WTC11 (cell line): Measurements from ENCODE around the gene DMD. TPM values are rescaled to one million over a fixed set of nuclear protein-coding genes. Genes with fewer than 3 reads are reported as not detected.

Experiments
- ATAC-seq: fragments of 200-7000 bp; cut with Tn5 transposase; 2 replicates; pipeline ENCODE4 v1.10.0; 2021; ENCODE audit warnings: mild to moderate bottlenecking, moderate library complexity
- CTCF ChIA-PET: fragments of 300-600 bp; sonication (Branson Sonifier 250); formaldehyde crosslinking; loops from one replicate; lab custom pipeline; 2021; ENCODE audit warnings: antibody characterized with exemption; lab: Charles Lee
- POLR2A ChIA-PET: fragments of 350-600 bp; sonication (Branson Sonifier 250); formaldehyde crosslinking; loops from one replicate; lab custom pipeline; 2021; ENCODE audit warnings: antibody characterized with exemption; lab: Charles Lee
- DNase-seq: peaks from one replicate; pipeline ENCODE4 v3.0.0; 2021; ENCODE audit warnings: low spot score
- H3K27ac Mint-ChIP-seq: 2 replicates; pipeline ENCODE4 v1.8.0; 2021; ENCODE audit warnings: mixed read lengths
- H3K27me3 Mint-ChIP-seq: 2 replicates; pipeline ENCODE4 v1.8.0; 2021; ENCODE audit warnings: low read depth, mild to moderate bottlenecking, moderate library complexity, mixed read lengths
- H3K36me3 Mint-ChIP-seq: 2 replicates; pipeline ENCODE4 v1.8.0; 2021; ENCODE audit warnings: mixed read lengths
- H3K4me1 Mint-ChIP-seq: 2 replicates; pipeline ENCODE4 v1.8.0; 2022; ENCODE audit warnings: mixed read lengths
- H3K4me3 Mint-ChIP-seq: 2 replicates; pipeline ENCODE4 v1.8.0; 2021; ENCODE audit warnings: mild to moderate bottlenecking, moderate library complexity, mixed read lengths
- H3K9me3 Mint-ChIP-seq: 2 replicates; pipeline ENCODE4 v1.8.0; 2021; ENCODE audit warnings: mixed read lengths
- AFF4 ChIP-seq: sonication (generic); formaldehyde crosslinking; IDR thresholded peaks from 2 replicates; pipeline ENCODE4 v1.8.1; 2023; ENCODE audit warnings: mild to moderate bottlenecking, missing genetic modification reagents, borderline replicate concordance
- ATF1 ChIP-seq: sonication (generic); formaldehyde crosslinking; IDR thresholded peaks from 2 replicates; pipeline ENCODE4 v1.8.1; 2023; ENCODE audit warnings: mild to moderate bottlenecking, moderate library complexity, missing genetic modification reagents
- CREB1 ChIP-seq: sonication (generic); formaldehyde crosslinking; IDR thresholded peaks from 2 replicates; pipeline ENCODE4 v1.8.0; 2023; ENCODE audit warnings: mild to moderate bottlenecking, missing genetic modification reagents
- E2F5 ChIP-seq: sonication (generic); formaldehyde crosslinking; IDR thresholded peaks from 2 replicates; pipeline ENCODE4 v1.8.1; 2022; ENCODE audit warnings: mild to moderate bottlenecking, moderate library complexity, missing genetic modification reagents
- ELF4 ChIP-seq: sonication (generic); formaldehyde crosslinking; IDR thresholded peaks from 2 replicates; pipeline ENCODE4 v1.8.1; 2022; ENCODE audit warnings: low read depth, mild to moderate bottlenecking, moderate library complexity, missing genetic modification reagents
- FOXJ3 ChIP-seq: sonication (generic); formaldehyde crosslinking; IDR thresholded peaks from 2 replicates; pipeline ENCODE4 v1.9.0; 2021; ENCODE audit warnings: missing genetic modification reagents, mild to moderate bottlenecking, borderline replicate concordance
- KAT7 ChIP-seq: sonication (generic); formaldehyde crosslinking; IDR thresholded peaks from 2 replicates; pipeline ENCODE4 v1.8.1; 2023; ENCODE audit warnings: missing genetic modification reagents, mild to moderate bottlenecking, borderline replicate concordance
- NR1H2 ChIP-seq: sonication (generic); formaldehyde crosslinking; IDR thresholded peaks from 2 replicates; pipeline ENCODE4 v1.9.0; 2021; ENCODE audit warnings: mild to moderate bottlenecking, moderate library complexity, missing genetic modification reagents
- OVOL2 ChIP-seq: fragments of 250-450 bp; sonication (Bioruptor Pico); IDR thresholded peaks from 2 replicates; pipeline ENCODE4 v1.9.0; 2021; ENCODE audit warnings: mild to moderate bottlenecking, borderline replicate concordance
- SMAD3 ChIP-seq: sonication (generic); formaldehyde crosslinking; IDR thresholded peaks from 2 replicates; pipeline ENCODE4 v1.8.0; 2022; ENCODE audit warnings: missing genetic modification reagents, mild to moderate bottlenecking, borderline replicate concordance
- TEAD1 ChIP-seq: sonication (generic); formaldehyde crosslinking; IDR thresholded peaks from 2 replicates; pipeline ENCODE4 v1.8.0; 2022; ENCODE audit warnings: mild to moderate bottlenecking, missing genetic modification reagents
- TEAD4 ChIP-seq: sonication (generic); formaldehyde crosslinking; IDR thresholded peaks from 2 replicates; pipeline ENCODE4 v1.8.0; 2022; ENCODE audit warnings: mild to moderate bottlenecking, missing genetic modification reagents
- ZNF121 ChIP-seq: sonication (generic); formaldehyde crosslinking; IDR thresholded peaks from 2 replicates; pipeline ENCODE4 v1.8.0; 2023; ENCODE audit warnings: missing genetic modification reagents
- ZNF671 ChIP-seq: fragments of 250-450 bp; sonication (Bioruptor Pico); IDR thresholded peaks from 2 replicates; pipeline ENCODE4 v1.8.0; 2021; ENCODE audit warnings: mild to moderate bottlenecking
- total RNA-seq: library from RNA; stranded (reverse); gene quantifications from 3 replicates; pipeline ENCODE4 v1.2.3, GENCODE V29; 2021
- TF ChIP-seq, protein P1 (sequence below): sonication (generic); formaldehyde crosslinking; IDR thresholded peaks from 2 replicates; pipeline ENCODE4 v1.8.1; 2023; ENCODE audit warnings: mild to moderate bottlenecking, missing genetic modification reagents
- TF ChIP-seq, protein P2 (sequence below): sonication (generic); formaldehyde crosslinking; IDR thresholded peaks from 2 replicates; pipeline ENCODE4 v1.8.1; 2023; ENCODE audit warnings: mild to moderate bottlenecking, missing genetic modification reagents, moderate library complexity
- TF ChIP-seq, protein P3 (sequence below): sonication (generic); formaldehyde crosslinking; IDR thresholded peaks from 2 replicates; pipeline ENCODE4 v1.8.1; 2022; ENCODE audit warnings: low read depth, missing genetic modification reagents, borderline replicate concordance
- TF ChIP-seq, protein P4 (sequence below): fragments of 250-450 bp; sonication (Bioruptor Pico); IDR thresholded peaks from 2 replicates; pipeline ENCODE4 v1.9.0; 2021; ENCODE audit warnings: moderate library complexity, mild to moderate bottlenecking, inconsistent platforms, borderline replicate concordance

Gene DMD
- total RNA-seq, 1 experiment from 2014 or later, result 9.1 TPM

- TF ChIP-seq, protein P1, sequence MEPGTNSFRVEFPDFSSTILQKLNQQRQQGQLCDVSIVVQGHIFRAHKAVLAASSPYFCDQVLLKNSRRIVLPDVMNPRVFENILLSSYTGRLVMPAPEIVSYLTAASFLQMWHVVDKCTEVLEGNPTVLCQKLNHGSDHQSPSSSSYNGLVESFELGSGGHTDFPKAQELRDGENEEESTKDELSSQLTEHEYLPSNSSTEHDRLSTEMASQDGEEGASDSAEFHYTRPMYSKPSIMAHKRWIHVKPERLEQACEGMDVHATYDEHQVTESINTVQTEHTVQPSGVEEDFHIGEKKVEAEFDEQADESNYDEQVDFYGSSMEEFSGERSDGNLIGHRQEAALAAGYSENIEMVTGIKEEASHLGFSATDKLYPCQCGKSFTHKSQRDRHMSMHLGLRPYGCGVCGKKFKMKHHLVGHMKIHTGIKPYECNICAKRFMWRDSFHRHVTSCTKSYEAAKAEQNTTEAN, result no peak
- TF ChIP-seq ZNF671 (CRISPR knock-in tag), result no peak
- no peak for TF ChIP-seq ATF1 (CRISPR knock-in tag)
- no peak for TF ChIP-seq ZNF121
- TF ChIP-seq KAT7 (CRISPR knock-in tag), result no peak
- TF ChIP-seq SMAD3 (CRISPR knock-in tag), result no peak
- no peak for TF ChIP-seq ELF4 (CRISPR knock-in tag)
- TF ChIP-seq AFF4 (CRISPR knock-in tag), result no peak
- TF ChIP-seq CREB1 (CRISPR knock-in tag), result no peak
Observed at GRCh38 chrX:31811106-31811505, 1400.2 kb downstream of the DMD start (continued).

DNA sequence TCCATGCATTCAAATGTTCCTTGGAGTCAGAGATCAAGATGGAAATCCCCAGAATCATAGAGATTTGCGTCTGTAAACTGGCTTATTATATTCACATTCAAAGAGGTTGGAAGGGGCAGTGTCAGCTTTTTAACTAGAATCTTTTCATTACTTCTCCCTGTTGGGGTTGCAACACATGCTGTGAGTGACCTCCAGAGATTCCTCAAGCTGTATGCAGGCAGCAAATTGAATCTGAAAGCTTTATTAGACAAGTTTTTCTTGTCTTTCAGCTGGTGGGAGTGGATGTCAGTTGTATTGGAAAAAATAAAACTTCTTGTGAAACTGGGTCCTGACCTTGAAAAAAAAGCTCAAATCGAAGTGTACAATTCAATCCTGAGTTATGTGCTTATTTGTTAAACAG lies 1403.0 kb downstream of the DMD start:
- Mint-ChIP-seq H3K4me1 (no peaks in the 10 kb centered on the region), H3K9me3 (peaks cover 5% of the 10 kb centered on the region; the same call in 1 of the 2 replicates), H3K27ac (no peak overlapping the region), H3K36me3 (no peaks in the 10 kb centered on the region; the same call in 1 of the 2 replicates), H3K27me3 (no peaks in the 10 kb centered on the region), H3K4me3 (no peak overlapping the region)
- TF ChIP-seq, protein P2, sequence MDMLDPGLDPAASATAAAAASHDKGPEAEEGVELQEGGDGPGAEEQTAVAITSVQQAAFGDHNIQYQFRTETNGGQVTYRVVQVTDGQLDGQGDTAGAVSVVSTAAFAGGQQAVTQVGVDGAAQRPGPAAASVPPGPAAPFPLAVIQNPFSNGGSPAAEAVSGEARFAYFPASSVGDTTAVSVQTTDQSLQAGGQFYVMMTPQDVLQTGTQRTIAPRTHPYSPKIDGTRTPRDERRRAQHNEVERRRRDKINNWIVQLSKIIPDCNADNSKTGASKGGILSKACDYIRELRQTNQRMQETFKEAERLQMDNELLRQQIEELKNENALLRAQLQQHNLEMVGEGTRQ (CRISPR knock-in tag), result no peak
- TF ChIP-seq OVOL2, result no peak
- no peak for TF ChIP-seq NR1H2 (CRISPR knock-in tag)
- TF ChIP-seq, protein P3, sequence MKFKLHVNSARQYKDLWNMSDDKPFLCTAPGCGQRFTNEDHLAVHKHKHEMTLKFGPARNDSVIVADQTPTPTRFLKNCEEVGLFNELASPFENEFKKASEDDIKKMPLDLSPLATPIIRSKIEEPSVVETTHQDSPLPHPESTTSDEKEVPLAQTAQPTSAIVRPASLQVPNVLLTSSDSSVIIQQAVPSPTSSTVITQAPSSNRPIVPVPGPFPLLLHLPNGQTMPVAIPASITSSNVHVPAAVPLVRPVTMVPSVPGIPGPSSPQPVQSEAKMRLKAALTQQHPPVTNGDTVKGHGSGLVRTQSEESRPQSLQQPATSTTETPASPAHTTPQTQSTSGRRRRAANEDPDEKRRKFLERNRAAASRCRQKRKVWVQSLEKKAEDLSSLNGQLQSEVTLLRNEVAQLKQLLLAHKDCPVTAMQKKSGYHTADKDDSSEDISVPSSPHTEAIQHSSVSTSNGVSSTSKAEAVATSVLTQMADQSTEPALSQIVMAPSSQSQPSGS (CRISPR knock-in tag), result no peak
- TF ChIP-seq FOXJ3 (CRISPR knock-in tag), result no peak
- ChIA-PET CTCF (no interaction called here), POLR2A (interaction anchor here (0.5 kb wide), 1 partner anchor 317 kb away, joined by 3 read pairs; no protein-coding TSS in a partner anchor)
- DNase-seq (no peak), ATAC-seq (no peak)

DNA sequence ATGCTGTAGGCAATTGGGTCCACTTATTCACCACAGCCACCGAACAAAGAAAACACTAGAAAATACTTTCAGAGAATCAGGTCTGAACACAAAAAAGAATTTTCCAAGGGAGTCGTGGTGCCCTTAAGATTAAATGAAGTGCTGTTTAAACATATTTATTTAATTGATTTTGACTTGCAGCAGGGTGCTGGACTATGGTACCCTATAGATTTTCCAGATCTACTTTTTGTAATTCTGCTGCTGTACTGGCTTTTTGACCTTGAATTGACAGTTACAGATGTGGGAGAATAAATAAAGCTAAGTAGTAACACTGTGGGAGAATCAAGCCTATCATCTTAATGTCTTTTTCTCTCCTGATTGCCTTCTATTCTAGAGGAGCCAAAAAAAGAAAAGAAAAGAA lies 1404.2 kb downstream of the DMD start:
- Mint-ChIP-seq H3K36me3 (no peaks in the 10 kb centered on the region; the same call in 1 of the 2 replicates), H3K27ac (no peak overlapping the region), H3K4me3 (no peak overlapping the region), H3K9me3 (no peaks in the 10 kb centered on the region), H3K27me3 (no peaks in the 10 kb centered on the region), H3K4me1 (no peaks in the 10 kb centered on the region)
- no peak for DNase-seq
- ChIA-PET POLR2A (no interaction called here), CTCF (no interaction called here)
- no peak for ATAC-seq
- no peak for TF ChIP-seq TEAD1
- TF ChIP-seq NR1H2 (CRISPR knock-in tag), result no peak
- TF ChIP-seq TEAD4 (CRISPR knock-in tag), result no peak
- TF ChIP-seq, protein P4, sequence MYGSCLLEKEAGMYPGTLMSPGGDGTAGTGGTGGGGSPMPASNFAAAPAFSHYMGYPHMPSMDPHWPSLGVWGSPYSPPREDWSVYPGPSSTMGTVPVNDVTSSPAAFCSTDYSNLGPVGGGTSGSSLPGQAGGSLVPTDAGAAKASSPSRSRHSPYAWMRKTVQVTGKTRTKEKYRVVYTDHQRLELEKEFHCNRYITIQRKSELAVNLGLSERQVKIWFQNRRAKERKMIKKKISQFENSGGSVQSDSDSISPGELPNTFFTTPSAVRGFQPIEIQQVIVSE, result no peak
- TF ChIP-seq ATF1 (CRISPR knock-in tag), result no peak
- TF ChIP-seq SMAD3 (CRISPR knock-in tag), result no peak
- no peak for TF ChIP-seq E2F5 (CRISPR knock-in tag)
